Type B pancreatic cell (in vitro differentiated cells): Measurements from ENCODE around the gene SMPX. TPM values are rescaled to one million over a fixed set of nuclear protein-coding genes. Genes with fewer than 3 reads are reported as not detected.
A peak's percentile ranks its signal among the peaks of the same experiment; 100 is the strongest.

Experiments
- DNase-seq: peaks from one replicate; pipeline ENCODE4 v3.0.0; 2021; ENCODE audit warnings: mixed read lengths; ENCODE audit not compliant: unreplicated experiment; ENCODE audit errors: extremely low spot score
- H3K27ac Mint-ChIP-seq: 2 replicates; pipeline ENCODE4 v1.8.0; 2021; ENCODE audit warnings: mild to moderate bottlenecking, mixed read lengths
- H3K27me3 Mint-ChIP-seq: 2 replicates; pipeline ENCODE4 v1.8.0; 2021; ENCODE audit warnings: mixed read lengths
- H3K36me3 Mint-ChIP-seq: 2 replicates; pipeline ENCODE4 v1.8.0; 2021; ENCODE audit warnings: mixed read lengths
- H3K4me1 Mint-ChIP-seq: one replicate; pipeline ENCODE4 v1.8.0; 2021; ENCODE audit warnings: mixed read lengths; ENCODE audit not compliant: unreplicated experiment
- H3K4me3 Mint-ChIP-seq: 2 replicates; pipeline ENCODE4 v1.8.0; 2021; ENCODE audit warnings: mild to moderate bottlenecking, mixed read lengths
- H3K9me3 Mint-ChIP-seq: 2 replicates; pipeline ENCODE4 v1.8.0; 2021; ENCODE audit warnings: mixed read lengths
- CTCF ChIP-seq: fragments of 200-600 bp; sonication (generic); conservative IDR thresholded peaks from 2 replicates; pipeline ENCODE4 v1.5.0; 2021; ENCODE audit warnings: antibody characterized with exemption, mild to moderate bottlenecking
- total RNA-seq: library from RNA; stranded (reverse); gene quantifications from 2 replicates; pipeline ENCODE4 v1.2.1, GENCODE V29; 2021; ENCODE audit warnings: low replicate concordance

Gene SMPX
- total RNA-seq, 1 donor from 2014 or later = 2.8 TPM

GRCh38 chrX:21738210-21738949, 19.5 kb downstream of the SMPX start:
- Mint-ChIP-seq H3K36me3 (no peaks in the 10 kb centered on the region), H3K4me3 (peak overlapping the region; percentile 74), H3K4me1 (peaks cover 45% of the 10 kb centered on the region), H3K27me3 (peaks cover 3% of the 10 kb centered on the region), H3K27ac (peak overlapping the region; percentile 79), H3K9me3 (peaks cover 7% of the 10 kb centered on the region)
- TF ChIP-seq CTCF = no peak
- no peak for DNase-seq

- Mint-ChIP-seq H3K36me3 (no peaks in the 10 kb centered on the region), H3K9me3 (peaks cover 7% of the 10 kb centered on the region), H3K27me3 (no peaks in the 10 kb centered on the region), H3K4me1 (peaks cover 34% of the 10 kb centered on the region), H3K27ac (peak overlapping the region; percentile 44), H3K4me3 (no peak overlapping the region)
- TF ChIP-seq CTCF = no peak
- no peak for DNase-seq
These were observed 22.2 kb downstream of the SMPX start for GRCh38 chrX:21735768-21736127.

DNA sequence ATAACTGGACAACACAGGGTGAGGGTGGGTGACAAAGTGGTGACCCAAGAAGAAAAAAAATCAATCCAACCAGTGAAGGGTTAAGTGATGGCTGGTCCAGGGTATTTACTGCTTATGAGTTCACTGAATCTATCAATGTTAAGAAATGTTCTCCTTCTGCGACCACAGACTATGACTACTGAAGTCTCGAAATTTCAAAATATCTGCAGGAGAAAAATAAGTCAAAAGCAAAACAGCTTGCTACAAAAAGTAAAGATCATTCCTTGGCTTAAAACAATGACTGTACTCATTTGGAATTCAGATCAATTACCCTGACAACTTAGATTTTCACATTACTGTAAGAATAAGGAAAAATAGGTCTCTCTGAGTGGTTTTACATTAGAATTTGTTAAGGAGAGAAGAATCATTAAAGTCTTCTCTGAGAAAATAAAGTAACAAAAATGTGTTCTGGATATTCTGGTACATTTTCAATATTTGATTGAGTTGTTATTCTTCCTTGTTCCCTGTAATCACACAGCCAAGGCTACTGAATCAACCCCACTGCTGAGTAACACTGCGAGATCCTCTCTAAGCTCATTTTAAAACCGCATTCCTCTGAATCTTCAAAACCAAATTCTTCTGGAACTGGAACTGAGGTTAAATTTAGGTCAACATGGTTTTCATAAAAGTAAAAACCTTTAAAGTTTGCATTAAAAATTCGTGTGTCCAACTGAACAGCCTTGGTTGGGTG, 22.7 kb downstream of the SMPX start:
- no peak for TF ChIP-seq CTCF
- Mint-ChIP-seq H3K36me3 (no peaks in the 10 kb centered on the region), H3K4me3 (no peak overlapping the region), H3K4me1 (peaks cover 29% of the 10 kb centered on the region), H3K27me3 (no peaks in the 10 kb centered on the region), H3K9me3 (peaks cover 7% of the 10 kb centered on the region), H3K27ac (peak overlapping the region; percentile 44)
- DNase-seq = no peak

GRCh38 chrX:21734175-21734574, 23.7 kb downstream of the SMPX start:
- Mint-ChIP-seq H3K27ac (peak overlapping the region; percentile 77), H3K9me3 (peaks cover 7% of the 10 kb centered on the region), H3K27me3 (no peaks in the 10 kb centered on the region), H3K36me3 (no peaks in the 10 kb centered on the region), H3K4me1 (peaks cover 29% of the 10 kb centered on the region), H3K4me3 (peak overlapping the region; percentile 44)
- DNase-seq = no peak
- TF ChIP-seq CTCF = no peak

- TF ChIP-seq CTCF = no peak
- Mint-ChIP-seq H3K27me3 (no peaks in the 10 kb centered on the region), H3K27ac (peak overlapping the region; percentile 77), H3K4me1 (peaks cover 25% of the 10 kb centered on the region), H3K9me3 (peaks cover 7% of the 10 kb centered on the region), H3K36me3 (no peaks in the 10 kb centered on the region), H3K4me3 (peak overlapping the region; percentile 44)
- no peak for DNase-seq
These were observed 24.2 kb downstream of the SMPX start for GRCh38 chrX:21733705-21734104.
